ENCODE results near the gene ZSWIM4.

DNA sequence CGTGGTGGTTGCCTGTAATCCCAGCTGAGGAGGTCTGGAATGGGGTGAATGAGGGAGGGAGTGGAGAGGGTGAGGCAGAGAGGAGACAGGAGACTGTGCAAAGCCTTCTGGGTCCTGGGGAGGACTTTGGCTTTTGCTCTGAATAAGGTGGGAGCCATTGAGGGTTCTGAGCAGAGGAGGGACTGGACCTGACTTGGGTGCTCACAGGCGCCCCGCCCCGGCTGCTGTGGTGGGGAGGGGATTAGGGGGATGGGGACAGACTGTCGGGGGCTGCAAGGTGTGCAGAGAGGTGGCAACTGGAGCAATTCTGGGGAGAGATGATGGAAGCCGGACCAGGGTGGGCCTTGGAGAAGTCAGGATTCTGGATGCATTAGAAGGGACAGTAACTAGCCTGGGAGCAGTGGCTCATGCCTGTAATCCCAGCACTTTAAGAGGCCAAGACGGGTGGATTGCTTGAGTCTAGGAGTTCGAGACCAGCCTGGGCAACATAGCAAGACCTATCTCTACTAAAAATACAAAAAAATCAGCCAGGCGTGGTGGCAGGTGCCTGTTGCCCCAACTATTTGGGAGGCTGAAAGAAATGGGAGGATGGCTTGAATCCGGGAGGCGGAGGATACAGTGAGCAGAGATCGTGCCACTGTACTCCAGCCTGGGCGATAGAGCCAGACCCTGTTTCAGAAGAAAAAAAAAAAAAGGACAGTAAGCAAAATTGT, 65.6 kb downstream of the ZSWIM4 start:
- TF ChIP-seq, protein P1, sequence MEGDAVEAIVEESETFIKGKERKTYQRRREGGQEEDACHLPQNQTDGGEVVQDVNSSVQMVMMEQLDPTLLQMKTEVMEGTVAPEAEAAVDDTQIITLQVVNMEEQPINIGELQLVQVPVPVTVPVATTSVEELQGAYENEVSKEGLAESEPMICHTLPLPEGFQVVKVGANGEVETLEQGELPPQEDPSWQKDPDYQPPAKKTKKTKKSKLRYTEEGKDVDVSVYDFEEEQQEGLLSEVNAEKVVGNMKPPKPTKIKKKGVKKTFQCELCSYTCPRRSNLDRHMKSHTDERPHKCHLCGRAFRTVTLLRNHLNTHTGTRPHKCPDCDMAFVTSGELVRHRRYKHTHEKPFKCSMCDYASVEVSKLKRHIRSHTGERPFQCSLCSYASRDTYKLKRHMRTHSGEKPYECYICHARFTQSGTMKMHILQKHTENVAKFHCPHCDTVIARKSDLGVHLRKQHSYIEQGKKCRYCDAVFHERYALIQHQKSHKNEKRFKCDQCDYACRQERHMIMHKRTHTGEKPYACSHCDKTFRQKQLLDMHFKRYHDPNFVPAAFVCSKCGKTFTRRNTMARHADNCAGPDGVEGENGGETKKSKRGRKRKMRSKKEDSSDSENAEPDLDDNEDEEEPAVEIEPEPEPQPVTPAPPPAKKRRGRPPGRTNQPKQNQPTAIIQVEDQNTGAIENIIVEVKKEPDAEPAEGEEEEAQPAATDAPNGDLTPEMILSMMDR (IDR thresholded peaks at IDR 0.05) = no peak
- no peak for TF ChIP-seq POLR2AphosphoS5 (IDR thresholded peaks at IDR 0.05)

Data from stomach (tissue), 4 donors.